ENCODE data around the gene MRAS.
A peak's percentile ranks its signal among the peaks of the same experiment; 100 is the strongest.
"Not testable (repeated sequence)": the region's sequence is repeated elsewhere in the genome, so short reads cannot be mapped to it uniquely, and the experiment has no call there.

MRAS gene

GRCh38 chr3:138369151-138369900 lies 20.9 kb downstream of the MRAS start:
- DNase-seq, result no peak

- no peak for DNase-seq
Observed at GRCh38 chr3:138370321-138370720, 21.9 kb downstream of the MRAS start.

- DNase-seq, result no peak
Observed at GRCh38 chr3:138371070-138371965, 22.9 kb downstream of the MRAS start.

DNA sequence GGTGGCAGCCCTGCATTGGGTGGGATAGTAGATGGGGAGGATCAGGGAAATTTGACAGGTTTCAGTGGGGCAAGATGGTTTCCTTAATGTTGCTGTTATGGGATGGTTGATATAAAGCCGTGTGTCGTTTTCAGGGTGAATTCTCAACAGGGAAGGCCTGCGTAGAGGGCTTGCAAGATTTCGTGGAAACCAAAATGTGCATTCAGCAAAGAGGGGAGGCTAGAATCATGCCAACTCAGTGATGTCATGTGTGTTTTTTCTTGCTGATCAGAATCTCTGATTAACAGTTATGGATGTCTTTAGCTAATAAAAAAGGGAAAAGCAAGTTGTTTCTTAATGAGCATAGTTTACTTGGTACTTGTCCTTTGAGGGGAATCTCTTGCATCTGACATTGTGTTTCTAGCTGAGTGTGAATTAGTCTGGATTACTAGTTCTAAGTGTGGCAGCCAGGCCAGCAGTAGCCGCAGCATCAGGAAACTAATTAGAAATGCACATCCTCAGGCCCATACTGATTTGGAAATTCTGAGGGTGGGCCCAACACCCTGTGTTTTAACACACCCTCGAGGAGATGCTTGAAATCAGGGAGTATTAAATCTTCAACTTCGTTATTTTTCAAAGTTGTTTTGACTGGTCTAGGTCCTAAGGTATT lies 24.8 kb downstream of the MRAS start:
- no peak for DNase-seq

DNA sequence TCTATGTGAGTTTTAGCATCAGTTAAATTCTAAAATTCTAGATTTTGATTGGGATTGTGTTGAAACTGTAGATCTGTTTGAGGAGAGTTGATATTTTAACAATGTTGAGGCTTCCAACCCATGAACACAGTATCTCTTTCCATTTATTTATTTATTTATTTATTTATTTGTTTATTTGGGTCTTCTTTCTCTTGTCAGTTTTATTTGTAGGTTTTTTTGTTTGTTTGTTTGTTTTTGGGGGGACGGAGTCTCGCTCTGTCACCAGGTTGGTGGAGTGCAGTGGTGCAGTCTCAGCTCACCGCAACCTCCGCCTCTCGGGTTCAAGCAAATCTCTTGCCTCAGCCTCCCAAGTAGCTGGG lies 25.3 kb downstream of the MRAS start:
- no peak for DNase-seq

DNA sequence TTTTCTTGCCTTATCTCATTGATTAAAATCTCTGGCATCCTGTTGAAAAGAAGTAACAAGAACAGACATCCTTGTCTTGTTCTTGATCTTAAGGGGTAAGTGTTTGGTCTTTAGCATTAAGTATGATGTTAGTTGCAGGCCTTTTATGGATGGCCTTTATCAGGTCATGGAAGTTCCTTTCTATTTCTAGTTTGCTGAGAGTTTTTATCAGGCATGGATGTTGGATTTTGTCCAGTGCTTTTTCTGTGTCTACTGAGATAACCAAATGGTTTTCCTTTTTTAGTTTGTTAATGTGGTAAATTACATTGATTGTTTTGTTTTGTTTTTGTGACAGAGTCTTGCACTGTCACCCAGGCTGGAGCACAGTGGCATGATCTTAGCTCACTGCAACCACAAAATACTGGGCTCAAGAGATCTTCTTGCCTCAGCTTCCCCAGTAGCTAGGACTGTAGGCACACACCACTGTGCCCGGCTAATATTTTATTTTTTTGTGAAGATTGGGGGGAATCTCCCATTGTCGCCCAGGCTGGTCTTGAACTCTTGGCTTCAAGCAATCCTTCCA lies 26.3 kb downstream of the MRAS start:
- DNase-seq, result no peak

- DNase-seq, result no peak
Observed at GRCh38 chr3:138375447-138375846, 27.1 kb downstream of the MRAS start.

GRCh38 chr3:138376663-138377062 lies 28.3 kb downstream of the MRAS start:
- no peak for DNase-seq

GRCh38 chr3:138377212-138377611 lies 28.8 kb downstream of the MRAS start:
- not testable (repeated sequence) for DNase-seq

GRCh38 chr3:138377804-138378203 lies 29.4 kb downstream of the MRAS start:
- no peak for DNase-seq

- no peak for DNase-seq
Observed at GRCh38 chr3:138378331-138378730, 30.0 kb downstream of the MRAS start.

GRCh38 chr3:138378990-138379389 lies 30.6 kb downstream of the MRAS start:
- DNase-seq, result no peak

- no peak for DNase-seq
Observed at GRCh38 chr3:138381413-138381901, 33.1 kb downstream of the MRAS start.

- peak; percentile 64 for DNase-seq
Observed at GRCh38 chr3:138381950-138382715, 33.8 kb downstream of the MRAS start.

DNA sequence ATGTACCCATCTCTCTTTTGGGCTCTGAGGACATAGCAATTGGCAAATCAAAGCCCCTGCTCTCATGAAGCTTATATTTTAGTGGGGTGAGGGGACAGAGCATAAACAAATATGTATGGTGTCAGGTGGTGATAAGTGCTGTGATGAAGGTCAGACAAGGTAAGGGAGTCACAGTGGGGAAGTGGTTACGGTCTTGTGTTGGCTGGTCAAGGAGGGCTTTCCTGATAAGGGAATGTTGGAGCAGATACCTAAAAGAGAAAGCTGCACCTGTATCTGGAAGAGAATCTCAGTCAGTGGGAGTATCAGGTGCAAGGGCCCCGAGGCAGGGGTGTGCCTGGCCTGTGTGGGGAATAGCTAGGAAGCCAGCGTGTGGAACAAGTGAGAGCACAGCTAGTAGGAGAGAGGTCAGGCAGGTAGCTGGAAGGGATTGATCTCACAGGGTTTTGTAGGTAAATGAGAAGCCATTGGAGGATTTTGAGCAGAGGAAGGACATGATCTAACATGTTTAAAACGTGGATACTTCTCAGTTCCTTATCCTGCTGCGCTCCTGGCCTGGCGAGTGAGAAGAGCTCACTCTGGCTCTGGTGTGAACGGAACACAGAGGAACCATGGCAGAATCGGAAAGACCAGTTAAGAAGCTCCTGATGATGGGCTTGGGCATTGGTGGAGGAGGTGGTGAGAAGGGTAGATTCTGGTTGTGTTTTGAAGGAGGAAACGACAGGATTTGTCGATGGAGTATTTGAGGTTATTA lies 35.5 kb downstream of the MRAS start:
- no peak for DNase-seq

- no peak for DNase-seq
Observed at GRCh38 chr3:138384531-138384930, 36.2 kb downstream of the MRAS start.

- DNase-seq, result no peak
Observed at GRCh38 chr3:138384976-138385375, 36.6 kb downstream of the MRAS start.

- no peak for DNase-seq
Observed at GRCh38 chr3:138389144-138389601, 40.8 kb downstream of the MRAS start.

- DNase-seq, result peak; percentile 94
Observed at GRCh38 chr3:138389841-138390581, 41.6 kb downstream of the MRAS start.

DNA sequence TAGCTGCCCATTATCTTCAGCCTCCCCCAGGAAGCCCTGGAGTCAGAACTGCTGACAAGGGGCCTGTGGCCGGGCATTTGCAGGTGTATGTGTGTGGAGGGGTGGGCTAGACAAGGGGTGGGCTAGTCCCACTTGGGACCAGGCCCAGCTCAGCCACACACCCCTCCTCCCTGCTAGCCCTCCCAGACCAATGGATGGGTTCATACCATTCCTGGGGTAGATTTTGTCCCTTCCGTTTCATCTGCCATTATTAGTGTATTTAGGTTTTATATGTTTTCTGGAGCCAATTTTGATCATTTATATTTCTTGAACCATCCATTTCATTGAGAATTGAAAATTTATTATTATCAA lies 42.2 kb downstream of the MRAS start:
- no peak for DNase-seq

DNA sequence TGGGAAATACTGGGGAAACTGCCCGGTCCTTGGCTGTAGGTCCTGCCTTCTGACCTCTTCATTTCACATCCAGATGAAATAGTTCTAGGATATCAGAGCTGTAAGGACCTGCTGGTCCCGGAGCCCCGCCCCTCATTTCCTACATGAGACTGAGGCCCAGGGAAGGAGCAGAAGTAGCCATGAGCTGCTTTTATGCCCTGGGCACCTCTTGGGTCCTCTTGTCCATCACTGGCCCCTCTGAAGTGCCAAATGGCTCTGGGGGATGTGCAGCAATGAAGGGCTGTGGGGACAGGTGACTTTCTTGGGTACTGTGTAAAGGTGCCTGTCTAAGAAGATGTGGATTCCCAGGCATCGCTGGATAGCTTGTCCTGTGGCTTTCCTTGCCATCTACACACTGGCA lies 45.8 kb downstream of the MRAS start:
- no peak for DNase-seq

Data from islet precursor cell (in vitro differentiated cells).